HepG2 (cell line): ENCODE measurements around the gene PCGF6. TPM values are rescaled to one million over a fixed set of nuclear protein-coding genes. Genes with fewer than 3 reads are reported as not detected.
A peak's percentile ranks its signal among the peaks of the same experiment; 100 is the strongest.

Source experiments
- ARID5B ChIP-seq: IDR thresholded peaks from 2 replicates; pipeline ENCODE4 v1.4.0; 2020; ENCODE audit warnings: mild to moderate bottlenecking, missing genetic modification reagents
- ATF7 ChIP-seq, 2 experiments: fragments of 450-650 bp in 1 of 2; sonication (generic) in 1 of 2; formaldehyde crosslinking in 1 of 2; IDR thresholded peaks; 2 replicates each; pipeline versions ENCODE4 v1.4.0 to v1.6.1; 2016 to 2020; ENCODE audit warnings: antibody characterized with exemption in 1 of 2, mild to moderate bottlenecking in 1 of 2, missing genetic modification reagents in 1 of 2
- CHCHD3 ChIP-seq: sonication (generic); formaldehyde crosslinking; IDR thresholded peaks from 2 replicates; pipeline ENCODE4 v1.8.0; 2022; ENCODE audit warnings: mild to moderate bottlenecking, missing genetic modification reagents, moderate library complexity
- DMAP1 ChIP-seq: IDR thresholded peaks from 2 replicates; pipeline ENCODE4 v1.6.1; 2016
- EEA1 ChIP-seq: sonication (generic); formaldehyde crosslinking; IDR thresholded peaks from 2 replicates; pipeline ENCODE4 v1.5.1; 2020; ENCODE audit warnings: mild to moderate bottlenecking, missing genetic modification reagents, borderline replicate concordance
- GPN1 ChIP-seq: sonication (generic); formaldehyde crosslinking; IDR thresholded peaks from 2 replicates; pipeline ENCODE4 v1.5.1; 2020; ENCODE audit warnings: missing genetic modification reagents, borderline replicate concordance
- KLF16 ChIP-seq, 2 experiments: sonication (generic) in 1 of 2; formaldehyde crosslinking in 1 of 2; IDR thresholded peaks; 2 replicates each; pipeline versions ENCODE4 v1.6.1 to v1.8.0; 2016 to 2023; ENCODE audit warnings: missing genetic modification reagents in 2 of 2, missing compliant biosample characterization in 1 of 2
- LRRFIP1 ChIP-seq: sonication (generic); formaldehyde crosslinking; conservative IDR thresholded peaks from 2 replicates; pipeline ENCODE4 v1.4.0; 2020; ENCODE audit warnings: missing genetic modification reagents
- MNT ChIP-seq: fragments of 450-650 bp; IDR thresholded peaks from 2 replicates; pipeline ENCODE4 v1.6.1; 2016
- NCOA5 ChIP-seq: sonication (generic); formaldehyde crosslinking; IDR thresholded peaks from 2 replicates; pipeline ENCODE4 v1.4.0; 2020; ENCODE audit warnings: missing genetic modification reagents
- NFIC ChIP-seq: IDR thresholded peaks from 2 replicates; pipeline ENCODE4 v1.6.1; 2012; ENCODE audit warnings: mild to moderate bottlenecking, low read length, inconsistent platforms
- NR2F6 ChIP-seq, 2 experiments: IDR thresholded peaks; 2 replicates each; pipeline ENCODE4 v1.6.1; 2016; ENCODE audit warnings: antibody characterized with exemption in 1 of 2, mild to moderate bottlenecking in 1 of 2
- RFX1 ChIP-seq: fragments of 450-650 bp; IDR thresholded peaks from 2 replicates; pipeline ENCODE4 v1.6.1; 2017
- SALL1 ChIP-seq: sonication (generic); formaldehyde crosslinking; IDR thresholded peaks from 2 replicates; pipeline ENCODE4 v1.8.0; 2022; ENCODE audit warnings: mild to moderate bottlenecking, missing genetic modification reagents
- SALL2 ChIP-seq: sonication (generic); formaldehyde crosslinking; IDR thresholded peaks from 2 replicates; pipeline ENCODE4 v1.8.1; 2023; ENCODE audit warnings: mild to moderate bottlenecking, missing genetic modification reagents, inconsistent platforms
- SIX1 ChIP-seq: sonication (generic); formaldehyde crosslinking; IDR thresholded peaks from 2 replicates; pipeline ENCODE4 v1.4.0; 2020; ENCODE audit warnings: missing genetic modification reagents, borderline replicate concordance
- SMC3 ChIP-seq: IDR thresholded peaks from 2 replicates; pipeline ENCODE4 v1.6.1; 2011; ENCODE audit warnings: low read length, improper control_type of control experiment
- TGIF2 ChIP-seq: IDR thresholded peaks from 2 replicates; pipeline ENCODE4 v1.6.1; 2016; ENCODE audit warnings: control low read depth, missing compliant biosample characterization
- TIGD3 ChIP-seq: sonication (generic); formaldehyde crosslinking; IDR thresholded peaks from 2 replicates; pipeline ENCODE4 v1.5.1; 2020; ENCODE audit warnings: mild to moderate bottlenecking, missing genetic modification reagents, borderline replicate concordance
- ZNF17 ChIP-seq: sonication (generic); formaldehyde crosslinking; IDR thresholded peaks from 2 replicates; pipeline ENCODE4 v1.5.0; 2020; ENCODE audit warnings: mild to moderate bottlenecking, missing genetic modification reagents
- ZNF317 ChIP-seq: sonication (generic); formaldehyde crosslinking; IDR thresholded peaks from 2 replicates; pipeline ENCODE4 v1.5.0; 2020; ENCODE audit warnings: mild to moderate bottlenecking, missing genetic modification reagents
- polyA plus RNA-seq, 8 experiments: library from polyadenylated mRNA; depleted of rRNA in 3 of 8; stranded (reverse) in 7 of 8; unstranded in 1 of 8; fragments of >200 nt; fragmentation: Illumina TruSeq in 4 of 8; extraction: Trizol in 4 of 8; gene quantifications; 2 replicates each; pipeline versions ENCODE4 v1.2.1 to v1.2.3, GENCODE V29; 2011 to 2016; ENCODE audit warnings: low read depth in 4 of 8, missing spikeins in 1 of 8, mixed read lengths in 1 of 8; ENCODE audit not compliant: insufficient read depth in 1 of 8
- total RNA-seq, 5 experiments: library from RNA; depleted of rRNA; stranded (reverse); fragments of >200 nt; fragmentation: Illumina TruSeq; extraction: Trizol; gene quantifications; 2 replicates each; pipeline ENCODE4 v1.2.3, GENCODE V29; 2016; ENCODE audit warnings: low read depth in 1 of 5

PCGF6 gene
- total and polyA plus RNA-seq, 2 of the 13 experiments (the other 11 are each of a cell fraction or from before 2014, with no cell fraction given): 5.2 to 19.4 TPM

- TF ChIP-seq ZNF17 (CRISPR knock-in tag) (no peak), CHCHD3 (CRISPR knock-in tag) (no peak), NR2F6 (IDR thresholded peaks at IDR 0.05) (no peak), NR2F6 (CRISPR knock-in tag; IDR thresholded peaks at IDR 0.05) (no peak; the same call in 1 of the 2 replicates), SMC3 (no peak), ARID5B (CRISPR knock-in tag) (peak; percentile 50; the same call in 1 of the 2 replicates), GPN1 (CRISPR knock-in tag) (no peak; the same call in 1 of the 2 replicates), DMAP1 (CRISPR knock-in tag) (peak; percentile 60; the same call in 1 of the 2 replicates), ZNF317 (CRISPR knock-in tag) (no peak), NCOA5 (CRISPR knock-in tag) (no peak), TGIF2 (peak; percentile 87), SALL2 (peak; percentile 63), SALL1 (CRISPR knock-in tag) (peak; percentile 90), ATF7 (IDR thresholded peaks at IDR 0.05) (no peak), ATF7 (CRISPR knock-in tag; IDR thresholded peaks at IDR 0.05) (no peak), LRRFIP1 (CRISPR knock-in tag) (no peak), NFIC (no peak), SIX1 (CRISPR knock-in tag) (no peak), TIGD3 (CRISPR knock-in tag) (0 out of 2 replicates have a peak, but pooled peaks have one; percentile 41), RFX1 (no peak), KLF16 (CRISPR knock-in tag; IDR thresholded peaks at IDR 0.05) (peak in 1 of 2 experiments; percentile 81; a peak in 2 of 4 replicates), MNT (peak; percentile 72), EEA1 (peak; percentile 96)
These were observed 17.0 kb upstream of the PCGF6 start, which contains the start of gene TAF5 (continued) for GRCh38 chr10:103367782-103368518.
